Sigmoid colon (tissue), 7 donors: ENCODE measurements around the gene IFNGR2. TPM values are rescaled to one million over a fixed set of nuclear protein-coding genes. Genes with fewer than 3 reads are reported as not detected.
A peak's percentile ranks its signal among the peaks of the same experiment; 100 is the strongest.

Experiments
- DNase-seq: peaks from one replicate; pipeline ENCODE4 v3.0.0-alpha.2; 2019
- H3K27ac ChIP-seq, 4 donors: fragments of 200-600 bp; sonication (generic); one replicate each; pipeline ENCODE4 v1.5.1; 2016 to 2019; ENCODE audit warnings: mild to moderate bottlenecking in 1 of 4
- H3K27me3 ChIP-seq, 3 donors: fragments of 200-600 bp; sonication (generic); one replicate each; pipeline ENCODE4 v1.5.1; 2019; ENCODE audit warnings: mild to moderate bottlenecking in 1 of 3
- H3K36me3 ChIP-seq, 4 donors: fragments of 200-600 bp; sonication (generic); one replicate each; pipeline ENCODE4 v1.5.1; 2016 to 2019
- H3K4me1 ChIP-seq, 4 donors: fragments of 200-600 bp; sonication (generic); one replicate each; pipeline ENCODE4 v1.5.1; 2017 to 2019
- H3K4me3 ChIP-seq, 4 donors: fragments of 200-600 bp; sonication (generic); one replicate each; pipeline ENCODE4 v1.5.1; 2017 to 2019; ENCODE audit warnings: mild to moderate bottlenecking in 2 of 4, moderate library complexity in 1 of 4
- H3K9me3 ChIP-seq, 4 donors: fragments of 200-600 bp in 3 of 4; sonication (generic) in 3 of 4; one replicate each; pipeline versions ENCODE4 v1.5.1 to v1.6.1; 2013 to 2019
- EP300 ChIP-seq, 4 donors: sonication (generic); formaldehyde crosslinking; IDR thresholded peaks; one replicate each; pipeline ENCODE4 v1.6.1; 2017; ENCODE audit warnings: antibody characterized with exemption in 4 of 4
- POLR2A ChIP-seq, 2 donors: fragments of 450-650 bp; IDR thresholded peaks; one replicate each; pipeline ENCODE4 v1.6.1; 2016; ENCODE audit warnings: antibody characterized with exemption in 2 of 2, mild to moderate bottlenecking in 2 of 2, moderate library complexity in 2 of 2
- POLR2AphosphoS5 ChIP-seq, 4 donors: sonication (generic); formaldehyde crosslinking; IDR thresholded peaks; one replicate each; pipeline ENCODE4 v1.6.1; 2017; ENCODE audit warnings: antibody characterized with exemption in 4 of 4
- WGBS, 2 donors: extraction: QIAGEN DNeasy Blood & Tissue Kit; methylation state at CpG; one replicate each; pipeline ENCODE4 v1.1.7; 2013; 5-methylcytosine and 5-hydroxymethylcytosine counted together
- intact Hi-C: fragments of 100-400 bp; cut with DNase I; formaldehyde crosslinking; loops from one replicate; pipeline ENCODE4 v1.15.1; 2023
- polyA plus RNA-seq, 3 donors: library from polyadenylated mRNA; stranded (reverse); fragments of 200-250 nt; gene quantifications; one replicate each; pipeline ENCODE4 v1.2.3, GENCODE V29; 2013
- total RNA-seq, 4 donors: library from RNA; depleted of rRNA; stranded (reverse); fragments of >200 nt; gene quantifications; one replicate each; pipeline ENCODE4 v1.1.0, GENCODE V29; 2016
- TF ChIP-seq, protein P1 (sequence below), 4 experiments: fragments of 450-650 bp in 3 of 4; fragments of 200-600 bp in 1 of 4; IDR thresholded peaks; one replicate each; pipeline ENCODE4 v1.5.1; 2016 to 2019; ENCODE audit warnings: antibody characterized with exemption in 4 of 4, mild to moderate bottlenecking in 3 of 4, moderate library complexity in 2 of 4
- donor health status: healthy with polysubstance abuse.
- donor health status: Bipolar disorder and iron deficiency.
- donor health status: healthy.

The IFNGR2 gene
- total and polyA plus RNA-seq, 7 donors = 34.9 to 178 (median 65.8) TPM

DNA sequence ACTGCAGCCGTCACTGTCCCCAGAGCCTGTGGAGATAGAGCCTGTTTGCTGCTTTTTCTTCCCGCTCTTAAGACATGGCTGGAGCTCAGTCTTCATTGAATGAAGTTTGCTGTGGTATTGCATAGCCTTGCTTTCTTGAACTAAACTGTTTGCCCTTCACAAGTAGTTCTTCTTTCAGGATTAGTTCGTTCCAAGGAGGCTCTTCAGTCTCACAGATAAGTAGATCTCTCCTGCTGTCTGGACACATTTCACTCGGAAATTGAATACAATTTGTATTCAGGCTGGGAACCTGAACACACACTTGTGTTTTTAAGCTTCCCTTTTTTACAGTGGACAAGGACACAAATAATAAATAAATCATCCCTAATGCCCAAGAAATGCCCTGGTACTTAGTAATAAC lies 43.8 kb upstream of the IFNGR2 start:
- Histone ChIP-seq H3K4me1 (peaks cover 0 to 19% (median 12%) of the 10 kb centered on the region in 4 donors), H3K4me3 (no peak overlapping the region), H3K27me3 (no peaks in the 10 kb centered on the region), H3K9me3 (no peaks in the 10 kb centered on the region), H3K36me3 (peaks cover 0 to 28% (median 14%) of the 10 kb centered on the region in 4 donors), H3K27ac (no peak overlapping the region)
- WGBS, 2 donors = 87 to 89% methylated on average over 4 of the region's 4 CpGs
- TF ChIP-seq POLR2A (IDR thresholded peaks at IDR 0.05) (no peak), EP300 (IDR thresholded peaks at IDR 0.05) (no peak), POLR2AphosphoS5 (IDR thresholded peaks at IDR 0.05) (no peak)
- TF ChIP-seq, protein P1, sequence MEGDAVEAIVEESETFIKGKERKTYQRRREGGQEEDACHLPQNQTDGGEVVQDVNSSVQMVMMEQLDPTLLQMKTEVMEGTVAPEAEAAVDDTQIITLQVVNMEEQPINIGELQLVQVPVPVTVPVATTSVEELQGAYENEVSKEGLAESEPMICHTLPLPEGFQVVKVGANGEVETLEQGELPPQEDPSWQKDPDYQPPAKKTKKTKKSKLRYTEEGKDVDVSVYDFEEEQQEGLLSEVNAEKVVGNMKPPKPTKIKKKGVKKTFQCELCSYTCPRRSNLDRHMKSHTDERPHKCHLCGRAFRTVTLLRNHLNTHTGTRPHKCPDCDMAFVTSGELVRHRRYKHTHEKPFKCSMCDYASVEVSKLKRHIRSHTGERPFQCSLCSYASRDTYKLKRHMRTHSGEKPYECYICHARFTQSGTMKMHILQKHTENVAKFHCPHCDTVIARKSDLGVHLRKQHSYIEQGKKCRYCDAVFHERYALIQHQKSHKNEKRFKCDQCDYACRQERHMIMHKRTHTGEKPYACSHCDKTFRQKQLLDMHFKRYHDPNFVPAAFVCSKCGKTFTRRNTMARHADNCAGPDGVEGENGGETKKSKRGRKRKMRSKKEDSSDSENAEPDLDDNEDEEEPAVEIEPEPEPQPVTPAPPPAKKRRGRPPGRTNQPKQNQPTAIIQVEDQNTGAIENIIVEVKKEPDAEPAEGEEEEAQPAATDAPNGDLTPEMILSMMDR (IDR thresholded peaks at IDR 0.05) = no peak
- intact Hi-C loops = no loop called here
- DNase-seq = no peak

DNA sequence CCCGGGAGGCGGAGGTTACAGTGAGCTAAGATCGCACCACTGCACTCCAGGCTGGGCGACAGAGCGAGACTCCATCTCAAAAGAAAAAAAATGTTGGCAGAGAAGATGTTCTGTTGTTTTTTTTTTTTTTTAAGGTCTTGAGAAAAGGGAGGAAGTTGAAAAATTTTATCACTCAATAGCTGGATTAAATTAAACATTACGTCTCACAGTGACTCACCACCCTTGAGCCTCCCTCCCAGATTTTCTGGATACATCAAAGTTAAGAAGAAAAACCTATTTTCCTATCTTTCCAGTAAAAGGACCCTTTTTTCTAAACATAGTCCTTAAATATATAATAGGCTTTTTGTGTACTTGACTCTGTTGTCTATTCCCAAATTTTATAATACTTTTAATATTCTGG lies 42.9 kb upstream of the IFNGR2 start:
- peaks cover 0 to 19% (median 12%) of the 10 kb centered on the region in 4 donors for H3K4me1 ChIP-seq
- no peaks in the 10 kb centered on the region for H3K9me3 ChIP-seq
- TF ChIP-seq POLR2A (IDR thresholded peaks at IDR 0.05) (no peak), POLR2AphosphoS5 (IDR thresholded peaks at IDR 0.05) (no peak), EP300 (IDR thresholded peaks at IDR 0.05) (no peak)
- TF ChIP-seq, protein P1 (IDR thresholded peaks at IDR 0.05) = no peak
- no peak for DNase-seq
- no peak overlapping the region for H3K4me3 ChIP-seq
- intact Hi-C loops = loop anchor here (2.0 to 5.0 kb wide), 2 partner anchors 85 to 163 kb away; no protein-coding TSS in a partner anchor
- WGBS, 2 donors = 76 to 78% methylated on average over 6 of the region's 6 CpGs
- no peaks in the 10 kb centered on the region for H3K27me3 ChIP-seq
- peak overlapping the region in 3 of 4 donors; percentile 4 to 55 (median 33) for H3K27ac ChIP-seq
- H3K36me3 ChIP-seq = peaks cover 0 to 20% (median 9%) of the 10 kb centered on the region in 4 donors

DNA sequence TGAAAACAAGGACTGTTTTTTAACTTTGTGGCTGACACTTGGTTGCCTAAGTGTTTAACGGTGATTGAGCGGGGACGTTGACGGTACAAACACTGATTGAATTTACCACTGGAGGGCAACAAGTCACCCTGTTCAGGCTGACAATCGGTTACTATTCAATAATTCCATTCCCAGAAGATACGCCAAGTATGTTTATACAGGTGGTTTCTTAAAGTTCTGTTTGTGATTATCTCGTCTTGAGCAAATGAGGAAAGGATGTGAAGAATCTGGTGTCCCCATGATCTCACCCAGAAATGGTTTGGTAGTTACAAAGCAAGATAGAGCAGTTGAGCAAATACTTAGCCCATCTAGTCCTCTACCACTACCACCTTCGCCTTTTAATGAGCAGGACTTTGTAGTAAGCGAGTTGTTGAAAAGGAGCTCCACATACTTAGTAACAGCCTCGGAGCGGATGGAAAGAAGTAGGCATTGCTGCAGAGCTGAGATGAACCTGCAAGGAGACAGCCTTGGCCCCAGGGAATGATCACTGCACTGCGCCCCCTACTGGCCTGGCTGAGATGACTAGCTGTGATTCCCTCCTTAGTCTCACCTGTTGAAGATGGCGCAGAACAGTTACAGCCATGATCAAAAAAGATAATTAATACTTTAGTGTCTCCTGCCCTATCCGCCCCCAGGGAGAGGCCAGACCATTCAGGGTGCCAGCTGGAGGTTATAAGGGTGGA lies 42.2 kb upstream of the IFNGR2 start:
- TF ChIP-seq, protein P1 (IDR thresholded peaks at IDR 0.05) = peak; percentile 61 to 83 (median 80)
- TF ChIP-seq POLR2A (IDR thresholded peaks at IDR 0.05) = no peak
- intact Hi-C loops = loop anchor here (2.0 to 5.0 kb wide), 2 partner anchors 84 to 164 kb away; no protein-coding TSS in a partner anchor
- Histone ChIP-seq H3K9me3 (no peaks in the 10 kb centered on the region), H3K27ac (peak overlapping the region; percentile 4 to 55 (median 36)), H3K4me1 (peaks cover 0 to 19% (median 12%) of the 10 kb centered on the region in 4 donors), H3K36me3 (peaks cover 0 to 12% (median 1%) of the 10 kb centered on the region in 4 donors), H3K4me3 (no peak overlapping the region), H3K27me3 (no peaks in the 10 kb centered on the region)
- DNase-seq = peak; percentile 80
- WGBS, 2 donors = 3 to 19% methylated on average over 14 of the region's 14 CpGs

DNA sequence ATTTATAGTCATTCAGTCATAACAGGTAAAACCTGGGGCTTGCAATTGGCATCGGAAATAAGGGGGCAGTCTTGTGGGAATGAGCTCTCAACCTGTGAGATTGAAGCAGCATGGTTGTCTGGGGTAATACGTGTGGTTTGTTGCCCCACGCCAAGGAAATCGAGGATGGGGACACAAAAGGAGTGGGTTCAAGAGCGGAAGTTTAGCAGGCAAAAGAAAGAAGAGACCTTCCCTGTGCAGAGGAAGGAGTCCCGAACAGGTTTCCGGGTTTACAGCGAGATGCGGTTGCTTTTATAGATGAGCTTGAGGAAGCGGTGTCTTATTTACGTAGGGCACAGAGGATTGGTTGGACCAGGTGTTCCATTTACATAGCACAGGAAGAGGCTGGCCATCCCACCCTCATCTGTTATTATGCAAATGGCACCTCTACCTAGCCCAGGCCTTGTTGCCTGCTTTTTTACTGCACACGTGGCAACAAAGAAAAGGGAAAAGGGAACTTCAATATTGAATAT lies 41.1 kb upstream of the IFNGR2 start:
- H3K27ac ChIP-seq = peak overlapping the region in 1 of 4 donors; percentile 13
- H3K36me3 ChIP-seq = peaks cover 0 to 2% (median 0%) of the 10 kb centered on the region in 4 donors
- WGBS, 2 donors = 38% methylated on average over 12 of the region's 12 CpGs
- intact Hi-C loops = loop anchor here (5.0 kb wide), 1 partner anchor 165 kb away; no protein-coding TSS in a partner anchor
- TF ChIP-seq POLR2A (IDR thresholded peaks at IDR 0.05) (peak in 1 of 2 donors; percentile 40), EP300 (IDR thresholded peaks at IDR 0.05) (no peak), POLR2AphosphoS5 (IDR thresholded peaks at IDR 0.05) (peak in 3 of 4 donors; percentile 64 to 74 (median 65))
- TF ChIP-seq, protein P1 (IDR thresholded peaks at IDR 0.05) = no peak
- no peaks in the 10 kb centered on the region for H3K27me3 ChIP-seq
- peaks cover 0 to 19% (median 12%) of the 10 kb centered on the region in 4 donors for H3K4me1 ChIP-seq
- H3K4me3 ChIP-seq = no peak overlapping the region
- no peak for DNase-seq
- H3K9me3 ChIP-seq = peaks cover 0 to 4% (median 3%) of the 10 kb centered on the region in 4 donors
